Activated CD4-positive, alpha-beta T cell treated with anti-CD3 and anti-CD28 coated beads, Interleukin-2, amount 10 ng/mL, durations not matched to agents 7 days and 5 days (primary cell): Measurements from ENCODE around the gene ST8SIA6. TPM values are rescaled to one million over a fixed set of nuclear protein-coding genes. Genes with fewer than 3 reads are reported as not detected.
"Not testable (repeated sequence)": the region's sequence is repeated elsewhere in the genome, so short reads cannot be mapped to it uniquely, and the experiment has no call there.

Experiments used
- CTCF ChIA-PET: fragments of 350-600 bp; sonication (Branson Sonifier 250); formaldehyde crosslinking; loops from one replicate; lab custom pipeline; 2021; ENCODE audit warnings: antibody characterized with exemption; lab: Charles Lee
- POLR2A ChIA-PET: fragments of 350-600 bp; sonication (Branson Sonifier 250); formaldehyde crosslinking; loops from one replicate; lab custom pipeline; 2021; ENCODE audit warnings: antibody characterized with exemption; lab: Charles Lee
- DNase-seq: peaks from one replicate; pipeline ENCODE4 v3.0.0-alpha.2; 2020
- H3K27ac Mint-ChIP-seq: one replicate; pipeline ENCODE4 v1.8.0; 2021; ENCODE audit warnings: mild to moderate bottlenecking, moderate library complexity, mixed read lengths
- H3K27me3 Mint-ChIP-seq: one replicate; pipeline ENCODE4 v1.8.0; 2021; ENCODE audit warnings: mixed read lengths
- H3K36me3 Mint-ChIP-seq: one replicate; pipeline ENCODE4 v1.8.0; 2021; ENCODE audit warnings: low read depth, mixed read lengths
- H3K4me1 Mint-ChIP-seq: one replicate; pipeline ENCODE4 v1.8.0; 2021; ENCODE audit warnings: mixed read lengths
- H3K4me3 Mint-ChIP-seq: one replicate; pipeline ENCODE4 v1.8.0; 2021; ENCODE audit warnings: mild to moderate bottlenecking, moderate library complexity, mixed read lengths
- H3K9me3 Mint-ChIP-seq: one replicate; pipeline ENCODE4 v1.8.0; 2021; ENCODE audit warnings: mixed read lengths
- total RNA-seq, 2 experiments: library from RNA; stranded (reverse); gene quantifications; one replicate each; pipeline ENCODE4 v1.2.3, GENCODE V29; 2021

Gene ST8SIA6
- total RNA-seq, 2 experiments from 2014 or later, result 0.15 to 0.20 TPM

GRCh38 chr10:17340144-17340829 is 114.1 kb downstream of the ST8SIA6 start:
- Mint-ChIP-seq H3K9me3 (peaks cover 13% of the 10 kb centered on the region), H3K4me1 (no peaks in the 10 kb centered on the region), H3K27me3 (no peaks in the 10 kb centered on the region), H3K27ac (no peak overlapping the region), H3K36me3 (no peaks in the 10 kb centered on the region), H3K4me3 (no peak overlapping the region)
- ChIA-PET CTCF (no interaction called here), POLR2A (no interaction called here)
- no peak for DNase-seq

- no peak overlapping the region for H3K27ac Mint-ChIP-seq
- H3K4me3 Mint-ChIP-seq, result no peak overlapping the region
- CTCF ChIA-PET, result no interaction called here
- H3K4me1 Mint-ChIP-seq, result peaks cover 2% of the 10 kb centered on the region
- H3K36me3 Mint-ChIP-seq, result no peaks in the 10 kb centered on the region
- H3K9me3 Mint-ChIP-seq, result peaks cover 3% of the 10 kb centered on the region
- peaks cover 4% of the 10 kb centered on the region for H3K27me3 Mint-ChIP-seq
- POLR2A ChIA-PET, result no interaction called here
- no peak for DNase-seq
These were observed 119.3 kb downstream of the ST8SIA6 start for GRCh38 chr10:17335065-17335464.

GRCh38 chr10:17330501-17330900 is 123.9 kb downstream of the ST8SIA6 start:
- Mint-ChIP-seq H3K27me3 (peaks cover 4% of the 10 kb centered on the region), H3K27ac (no peak overlapping the region), H3K36me3 (no peaks in the 10 kb centered on the region), H3K9me3 (no peaks in the 10 kb centered on the region), H3K4me1 (peaks cover 2% of the 10 kb centered on the region), H3K4me3 (no peak overlapping the region)
- DNase-seq, result no peak
- ChIA-PET POLR2A (no interaction called here), CTCF (no interaction called here)

- CTCF ChIA-PET, result no interaction called here
- no peak overlapping the region for H3K4me3 Mint-ChIP-seq
- H3K4me1 Mint-ChIP-seq, result peaks cover 2% of the 10 kb centered on the region
- no peaks in the 10 kb centered on the region for H3K36me3 Mint-ChIP-seq
- POLR2A ChIA-PET, result no interaction called here
- H3K27me3 Mint-ChIP-seq, result no peaks in the 10 kb centered on the region
- no peak overlapping the region for H3K27ac Mint-ChIP-seq
- no peak for DNase-seq
- no peaks in the 10 kb centered on the region for H3K9me3 Mint-ChIP-seq
These were observed 128.0 kb downstream of the ST8SIA6 start for GRCh38 chr10:17326377-17326776.

GRCh38 chr10:17321957-17322356 is 132.4 kb downstream of the ST8SIA6 start:
- H3K4me1 Mint-ChIP-seq, POLR2A ChIA-PET: not testable (repeated sequence)

GRCh38 chr10:17316488-17317170 is 137.8 kb downstream of the ST8SIA6 start:
- peaks cover 20% of the 10 kb centered on the region for H3K27me3 Mint-ChIP-seq
- POLR2A ChIA-PET, result no interaction called here
- CTCF ChIA-PET, result no interaction called here

More at GRCh38 chr10:17321957-17322356, 132.4 kb downstream of the ST8SIA6 start:
- CTCF ChIA-PET, H3K36me3 Mint-ChIP-seq, H3K27me3 Mint-ChIP-seq, H3K4me3 Mint-ChIP-seq, H3K9me3 Mint-ChIP-seq, DNase-seq, H3K27ac Mint-ChIP-seq: not testable (repeated sequence)

GRCh38 chr10:17309435-17309834 is 145.0 kb downstream of the ST8SIA6 start:
- Mint-ChIP-seq H3K27ac (no peak overlapping the region), H3K4me1 (no peaks in the 10 kb centered on the region), H3K27me3 (peaks cover 19% of the 10 kb centered on the region), H3K36me3 (no peaks in the 10 kb centered on the region), H3K4me3 (no peak overlapping the region), H3K9me3 (no peaks in the 10 kb centered on the region)
- ChIA-PET POLR2A (no interaction called here), CTCF (interaction anchor here (1.6 kb wide), 1 partner anchor 11 kb away, joined by 4 read pairs; no protein-coding TSS in a partner anchor)
- DNase-seq, result no peak

More at GRCh38 chr10:17316488-17317170, 137.8 kb downstream of the ST8SIA6 start:
- Mint-ChIP-seq H3K36me3 (no peaks in the 10 kb centered on the region), H3K4me1 (no peaks in the 10 kb centered on the region), H3K27ac (no peak overlapping the region), H3K9me3 (no peaks in the 10 kb centered on the region), H3K4me3 (no peak overlapping the region)
- no peak for DNase-seq

GRCh38 chr10:17307123-17307522 is 147.3 kb downstream of the ST8SIA6 start:
- CTCF ChIA-PET, result no interaction called here
- H3K36me3 Mint-ChIP-seq, result no peaks in the 10 kb centered on the region
- H3K9me3 Mint-ChIP-seq, result no peaks in the 10 kb centered on the region
- H3K4me1 Mint-ChIP-seq, result no peaks in the 10 kb centered on the region
- H3K27ac Mint-ChIP-seq, result no peak overlapping the region
- peaks cover 16% of the 10 kb centered on the region for H3K27me3 Mint-ChIP-seq
- POLR2A ChIA-PET, result no interaction called here
- no peak overlapping the region for H3K4me3 Mint-ChIP-seq
- no peak for DNase-seq

GRCh38 chr10:17292375-17292774 is 162.0 kb downstream of the ST8SIA6 start:
- H3K9me3 Mint-ChIP-seq, result no peaks in the 10 kb centered on the region
- POLR2A ChIA-PET, result no interaction called here
- CTCF ChIA-PET, result no interaction called here

GRCh38 chr10:17290226-17290625 is 164.2 kb downstream of the ST8SIA6 start:
- H3K27ac Mint-ChIP-seq, result no peak overlapping the region
- ChIA-PET CTCF (interaction anchor here (0.6 to 1.3 kb wide), 2 partner anchors 86 to 118 kb away, joined by 3 read pairs; no protein-coding TSS in a partner anchor), POLR2A (no interaction called here)
- H3K4me1 Mint-ChIP-seq, result peaks cover 5% of the 10 kb centered on the region
- no peak overlapping the region for H3K4me3 Mint-ChIP-seq
- H3K9me3 Mint-ChIP-seq, result no peaks in the 10 kb centered on the region
- DNase-seq, result peak; percentile 31
- H3K27me3 Mint-ChIP-seq, result peaks cover 22% of the 10 kb centered on the region
- no peaks in the 10 kb centered on the region for H3K36me3 Mint-ChIP-seq

More at GRCh38 chr10:17292375-17292774, 162.0 kb downstream of the ST8SIA6 start:
- Mint-ChIP-seq H3K36me3 (no peaks in the 10 kb centered on the region), H3K27me3 (peaks cover 20% of the 10 kb centered on the region), H3K4me3 (no peak overlapping the region), H3K27ac (no peak overlapping the region), H3K4me1 (peaks cover 5% of the 10 kb centered on the region)
- no peak for DNase-seq

GRCh38 chr10:17289763-17290162 is 164.6 kb downstream of the ST8SIA6 start:
- peaks cover 22% of the 10 kb centered on the region for H3K27me3 Mint-ChIP-seq
- no peaks in the 10 kb centered on the region for H3K36me3 Mint-ChIP-seq
- DNase-seq, result no peak
- H3K4me1 Mint-ChIP-seq, result peaks cover 5% of the 10 kb centered on the region
- CTCF ChIA-PET, result interaction anchor here (0.5 to 1.3 kb wide), 3 partner anchors 86 to 460 kb away, joined by 3 to 4 read pairs (median 3); no protein-coding TSS in a partner anchor
- POLR2A ChIA-PET, result no interaction called here
- no peak overlapping the region for H3K4me3 Mint-ChIP-seq
- H3K9me3 Mint-ChIP-seq, result no peaks in the 10 kb centered on the region
- no peak overlapping the region for H3K27ac Mint-ChIP-seq

GRCh38 chr10:17286562-17287550 is 167.5 kb downstream of the ST8SIA6 start:
- Mint-ChIP-seq H3K4me1 (peaks cover 5% of the 10 kb centered on the region), H3K27ac (no peak overlapping the region), H3K9me3 (peaks cover 12% of the 10 kb centered on the region), H3K36me3 (no peaks in the 10 kb centered on the region), H3K4me3 (no peak overlapping the region), H3K27me3 (peaks cover 25% of the 10 kb centered on the region)
- POLR2A ChIA-PET, result no interaction called here
- DNase-seq, result no peak
- CTCF ChIA-PET, result no interaction called here
